Fibroblast of skin of abdomen (primary cell): ENCODE measurements around the gene TMEM129.
A peak's percentile ranks its signal among the peaks of the same experiment; 100 is the strongest.

ENCODE experiments used
- DNase-seq: peaks from one replicate; pipeline ENCODE4 v3.0.0-alpha.2; 2013

Gene TMEM129

DNA sequence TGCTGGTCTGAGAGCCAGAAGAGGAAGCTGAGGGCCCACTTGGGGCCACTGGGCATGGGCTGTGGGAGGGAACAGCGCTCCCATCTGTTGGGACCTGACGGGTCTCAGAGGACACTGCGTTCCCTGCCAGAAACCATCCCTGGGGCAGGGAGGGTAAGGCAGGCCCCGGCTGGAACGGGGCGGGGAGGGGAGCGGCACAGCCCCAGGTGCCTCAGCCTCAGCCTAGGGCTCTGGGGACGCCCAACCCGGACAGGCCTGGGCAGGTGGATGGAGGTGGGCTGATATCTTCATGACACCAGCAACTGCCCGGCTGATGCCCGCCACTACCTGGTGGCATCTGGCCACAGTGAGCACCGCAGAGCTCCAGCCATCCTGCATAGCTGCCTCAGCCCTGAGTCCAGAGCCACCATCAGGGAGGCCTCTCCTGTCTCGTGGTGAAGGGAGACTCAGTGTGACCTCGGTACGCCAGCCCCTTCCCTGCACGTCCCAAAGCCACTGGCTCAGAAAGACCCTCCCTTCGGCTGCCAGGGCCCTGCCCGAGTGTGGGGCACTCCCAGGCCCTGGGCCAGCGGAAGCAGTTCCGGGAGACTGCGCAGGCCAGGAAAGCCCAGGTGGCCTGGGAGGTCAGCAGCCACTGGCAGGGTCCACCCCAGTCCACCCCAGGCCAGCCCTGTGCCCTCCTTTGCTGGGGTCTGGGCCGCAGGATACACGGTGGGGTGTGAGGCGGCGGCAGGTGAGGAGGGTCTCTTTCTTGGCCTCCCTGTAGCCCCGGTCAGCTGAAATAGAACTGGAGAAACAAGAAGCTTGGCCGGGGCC lies 37.4 kb upstream of the TMEM129 start:
- DNase-seq = no peak

DNA sequence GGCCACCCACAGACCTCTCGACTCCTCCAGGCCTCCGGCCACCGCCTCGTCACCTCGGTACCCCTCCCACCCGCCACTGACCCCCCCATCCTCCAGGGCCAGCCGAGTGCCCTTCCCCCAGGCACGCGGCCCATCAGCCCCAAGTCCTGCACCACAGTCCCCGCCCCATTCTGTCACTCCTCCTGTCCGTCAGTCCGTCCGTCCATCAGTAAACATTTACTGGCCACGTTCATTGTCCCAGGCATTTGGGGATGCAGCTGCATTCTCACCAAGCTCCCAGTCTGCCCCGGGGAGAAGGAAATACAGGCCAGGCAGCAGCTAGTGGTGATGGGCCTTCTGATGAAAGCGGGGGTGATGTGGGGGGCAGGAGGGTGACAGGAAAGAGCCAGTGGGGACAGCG lies 36.7 kb upstream of the TMEM129 start:
- no peak for DNase-seq

DNA sequence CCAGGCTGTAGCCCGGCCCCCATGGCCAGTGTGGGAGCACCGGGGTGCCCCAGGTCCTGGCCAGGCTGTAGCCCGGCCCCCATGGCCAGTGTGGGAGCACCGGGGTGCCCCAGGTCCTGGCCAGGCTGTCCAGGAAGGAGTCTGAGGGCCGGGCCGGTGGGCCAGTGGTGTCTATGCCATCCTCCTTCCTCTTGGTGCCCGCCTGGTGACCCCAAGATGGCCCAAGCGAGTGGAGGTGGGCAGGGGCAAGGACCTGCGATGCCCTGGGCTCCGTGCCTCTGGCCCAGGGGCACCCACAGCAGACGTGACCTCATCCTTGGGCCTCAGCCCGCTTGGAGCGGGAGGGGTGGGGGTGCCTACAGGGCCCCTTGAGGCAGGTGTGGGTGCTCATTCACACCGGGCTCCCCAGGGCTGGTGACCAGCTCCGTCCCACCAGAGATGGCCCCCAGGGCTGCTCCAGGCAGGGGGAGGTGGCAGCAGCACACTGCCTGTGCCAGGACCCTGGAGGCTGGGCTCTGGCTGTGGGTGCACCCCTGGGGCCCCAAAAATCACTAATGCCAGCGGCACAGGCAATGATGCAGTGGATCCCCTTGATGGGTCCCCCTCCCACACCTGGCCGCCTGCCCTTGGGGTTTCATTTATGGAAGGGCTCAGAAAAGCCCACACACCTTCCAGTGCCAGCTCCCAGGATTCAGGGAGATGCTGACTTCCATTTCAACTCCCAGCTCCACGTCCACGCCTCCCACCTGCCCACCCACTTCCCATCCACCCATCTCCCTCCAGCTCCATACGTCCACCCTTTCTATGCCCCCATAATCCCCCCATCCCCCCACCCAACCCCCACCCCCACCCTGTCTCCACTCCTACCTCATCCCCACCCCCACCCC lies 36.0 kb upstream of the TMEM129 start:
- no peak for DNase-seq

DNA sequence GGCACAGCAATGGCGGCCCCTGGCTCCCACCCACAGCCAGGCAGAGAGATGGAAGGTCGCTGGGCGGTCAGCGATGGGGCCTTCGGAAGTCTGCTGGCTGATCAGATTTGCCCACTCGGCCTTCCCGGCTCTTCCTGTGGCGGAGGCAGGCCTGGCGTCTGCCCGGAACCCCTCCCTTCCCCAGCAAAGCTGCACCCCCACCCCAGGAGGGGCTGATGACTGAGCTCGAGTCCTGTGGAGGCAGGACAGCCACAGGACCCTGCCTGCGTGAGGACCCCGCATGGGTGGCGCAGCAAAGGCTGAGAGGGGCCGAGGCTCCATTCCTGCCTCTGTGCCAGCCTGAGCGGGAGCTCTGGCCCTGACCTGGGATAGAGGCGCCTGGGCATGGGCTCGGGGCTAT lies 35.0 kb upstream of the TMEM129 start:
- no peak for DNase-seq

GRCh38 chr4:1755297-1755696 lies 34.2 kb upstream of the TMEM129 start:
- no peak for DNase-seq

- DNase-seq = no peak
Observed at GRCh38 chr4:1754336-1754735, 33.2 kb upstream of the TMEM129 start.

GRCh38 chr4:1753697-1754311 lies 32.7 kb upstream of the TMEM129 start:
- DNase-seq = no peak

GRCh38 chr4:1753294-1753696 lies 32.2 kb upstream of the TMEM129 start:
- DNase-seq = no peak

- DNase-seq = no peak
Observed at GRCh38 chr4:1752284-1753041, 31.3 kb upstream of the TMEM129 start.

GRCh38 chr4:1751919-1752283 lies 30.8 kb upstream of the TMEM129 start:
- DNase-seq = no peak

DNA sequence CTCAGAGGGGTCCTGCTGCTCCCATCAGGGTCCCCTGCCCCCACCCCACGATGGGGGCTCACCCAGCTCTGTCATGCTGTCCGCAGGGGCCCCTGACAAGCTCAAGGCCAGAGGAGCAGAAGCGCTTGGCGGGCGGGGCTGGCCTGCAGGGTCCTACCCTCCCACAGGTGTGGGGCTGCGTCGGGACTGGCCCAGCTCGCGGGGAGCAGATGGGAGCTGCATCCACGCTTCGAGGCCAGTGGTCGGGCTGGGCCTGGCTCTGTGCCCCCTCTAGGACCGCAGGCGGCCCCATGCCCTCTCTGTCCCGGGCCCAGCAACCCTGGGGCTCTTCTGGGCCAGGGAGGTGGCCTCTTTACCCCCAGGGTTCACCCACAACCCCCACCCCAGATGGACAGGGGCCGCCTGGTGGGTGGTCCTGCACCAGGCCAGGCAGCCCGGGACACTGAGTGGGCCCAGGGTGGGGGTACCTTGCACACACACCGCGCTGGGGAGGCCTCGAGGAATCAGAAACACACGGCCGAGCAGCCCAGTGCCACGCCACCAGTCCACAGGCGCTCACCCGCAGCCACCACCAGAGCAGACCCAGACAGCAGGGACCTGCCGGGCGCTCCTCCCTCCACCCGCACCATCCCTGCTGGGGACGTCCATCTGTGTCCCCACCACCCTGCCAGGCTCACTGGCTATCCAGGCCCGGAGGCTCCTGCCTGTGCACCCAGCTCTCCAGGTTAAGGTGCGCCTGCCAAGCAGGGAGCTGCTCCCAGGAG lies 30.2 kb upstream of the TMEM129 start:
- no peak for DNase-seq

- DNase-seq = no peak
Observed at GRCh38 chr4:1750381-1751154, 29.4 kb upstream of the TMEM129 start.

DNA sequence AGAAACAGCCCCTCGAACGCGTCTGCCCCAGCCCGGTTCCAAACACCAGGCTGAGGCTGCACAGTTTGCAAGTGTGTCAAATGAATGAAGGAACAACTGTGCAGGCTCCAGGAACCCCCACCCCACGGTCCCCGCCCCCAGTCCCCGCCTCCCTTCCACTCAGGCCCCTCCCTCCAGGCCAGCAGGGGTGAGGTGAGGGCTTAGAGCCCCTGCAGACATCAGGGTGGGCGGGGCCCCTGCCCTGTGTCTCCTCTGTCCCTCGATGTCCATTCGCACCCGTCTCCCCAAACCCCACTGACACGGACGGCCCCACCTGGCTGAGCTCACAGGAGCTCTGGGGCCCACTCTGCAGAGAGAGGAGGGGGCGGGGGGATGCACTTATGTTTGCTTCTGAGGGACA lies 28.7 kb upstream of the TMEM129 start:
- no peak for DNase-seq

DNA sequence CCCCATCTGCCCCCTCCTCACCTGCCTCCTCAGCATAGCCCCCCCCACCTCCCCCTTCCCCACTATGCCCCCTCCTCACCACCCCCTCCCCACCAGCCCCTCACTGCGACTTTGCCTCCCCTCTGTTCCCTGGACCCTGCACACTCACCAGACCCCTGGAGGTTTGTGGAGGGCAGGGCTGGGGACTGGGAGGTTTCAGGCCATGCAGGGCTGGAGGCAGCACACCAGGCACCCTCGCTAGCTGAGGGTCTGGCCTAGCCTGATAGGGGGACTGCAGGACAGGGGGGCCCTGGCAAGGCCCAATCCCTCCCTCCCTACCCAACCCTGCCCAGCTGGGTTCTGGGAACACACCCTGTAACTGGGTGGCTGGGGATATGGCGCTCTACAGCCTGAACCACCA lies 28.2 kb upstream of the TMEM129 start:
- no peak for DNase-seq

GRCh38 chr4:1748465-1748995 lies 27.4 kb upstream of the TMEM129 start:
- peak; percentile 52 for DNase-seq

DNA sequence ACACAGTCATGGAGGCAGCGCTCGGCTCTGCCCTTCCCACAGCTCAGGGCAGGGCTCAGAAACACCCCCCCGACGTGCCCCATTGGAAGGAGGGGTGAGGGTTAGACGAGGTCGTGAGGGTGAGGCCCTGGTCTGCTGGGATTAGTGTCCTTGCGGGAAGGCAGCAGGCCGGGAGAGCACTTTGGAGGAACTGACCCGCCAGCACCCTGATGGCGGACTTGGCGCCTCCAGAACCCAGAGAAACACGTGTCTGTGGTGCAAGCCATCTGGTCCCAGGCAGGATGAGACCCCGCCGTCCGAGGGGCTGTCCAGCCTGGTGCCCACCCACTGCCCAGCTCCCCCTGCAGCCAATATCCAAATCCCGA lies 26.5 kb upstream of the TMEM129 start:
- DNase-seq = no peak

GRCh38 chr4:1746919-1747602 lies 25.9 kb upstream of the TMEM129 start:
- DNase-seq = no peak

DNA sequence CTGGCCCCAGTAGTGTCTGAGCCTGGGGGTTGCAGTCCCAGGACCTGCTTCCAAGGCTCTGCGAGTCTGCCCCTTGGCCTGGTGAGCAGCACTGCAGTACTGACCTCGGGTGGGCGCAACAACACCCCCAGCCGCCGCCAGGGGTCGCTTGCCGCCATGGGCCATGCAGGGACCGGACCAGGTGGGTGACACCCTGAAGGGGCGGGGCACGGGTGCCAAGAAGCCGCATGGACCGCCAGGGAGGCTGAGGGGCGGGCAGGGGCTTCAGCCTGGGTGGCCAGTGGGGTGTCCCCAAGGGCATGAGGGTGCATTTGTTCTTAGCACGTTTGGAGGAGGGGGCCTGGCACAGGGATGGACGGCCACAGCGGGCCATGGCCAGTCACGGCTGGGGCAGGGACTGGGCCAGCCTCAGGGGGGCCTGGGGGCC lies 25.2 kb upstream of the TMEM129 start:
- DNase-seq = peak; percentile 50

GRCh38 chr4:1745697-1746096 lies 24.6 kb upstream of the TMEM129 start:
- no peak for DNase-seq

- DNase-seq = no peak
Observed at GRCh38 chr4:1745165-1745564, 24.0 kb upstream of the TMEM129 start.
